C4-2B (cell line): ENCODE measurements around the gene UBXN11.

Source experiments
- CTCF ChIP-seq: fragments of 450-650 bp; conservative IDR thresholded peaks from 2 replicates; pipeline ENCODE4 v1.5.1; 2017; ENCODE audit warnings: mild to moderate bottlenecking
- ZFX ChIP-seq: fragments of 450-650 bp; IDR thresholded peaks from 2 replicates; pipeline ENCODE4 v1.6.1; 2017

GRCh38 chr1:26317612-26318337, 11.3 kb upstream of the UBXN11 start, which contains the start of gene CD52:
- TF ChIP-seq CTCF (no peak), ZFX (no peak)
